ENCODE data around the gene TOR1B.

DNA sequence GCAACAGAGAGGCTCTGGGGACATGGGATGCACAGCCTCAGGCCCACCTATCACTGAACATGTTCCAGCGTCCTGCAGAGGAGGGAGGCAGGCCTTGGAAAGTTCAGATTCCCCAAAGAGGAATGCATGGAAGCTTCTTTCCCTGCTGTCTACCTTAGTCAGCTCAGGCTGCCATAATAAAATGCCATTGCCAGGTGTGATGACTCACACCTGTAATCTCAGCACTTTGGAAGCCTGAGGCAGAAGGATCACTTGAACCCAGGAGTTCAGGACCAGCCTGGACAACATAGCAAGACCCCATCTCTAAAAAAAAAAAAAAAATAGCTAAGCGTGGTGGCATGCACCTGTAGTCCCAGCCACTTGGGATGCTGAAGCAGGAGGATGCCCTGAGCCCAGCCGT is 24.5 kb upstream of the TOR1B start:
- TF ChIP-seq, protein P1, sequence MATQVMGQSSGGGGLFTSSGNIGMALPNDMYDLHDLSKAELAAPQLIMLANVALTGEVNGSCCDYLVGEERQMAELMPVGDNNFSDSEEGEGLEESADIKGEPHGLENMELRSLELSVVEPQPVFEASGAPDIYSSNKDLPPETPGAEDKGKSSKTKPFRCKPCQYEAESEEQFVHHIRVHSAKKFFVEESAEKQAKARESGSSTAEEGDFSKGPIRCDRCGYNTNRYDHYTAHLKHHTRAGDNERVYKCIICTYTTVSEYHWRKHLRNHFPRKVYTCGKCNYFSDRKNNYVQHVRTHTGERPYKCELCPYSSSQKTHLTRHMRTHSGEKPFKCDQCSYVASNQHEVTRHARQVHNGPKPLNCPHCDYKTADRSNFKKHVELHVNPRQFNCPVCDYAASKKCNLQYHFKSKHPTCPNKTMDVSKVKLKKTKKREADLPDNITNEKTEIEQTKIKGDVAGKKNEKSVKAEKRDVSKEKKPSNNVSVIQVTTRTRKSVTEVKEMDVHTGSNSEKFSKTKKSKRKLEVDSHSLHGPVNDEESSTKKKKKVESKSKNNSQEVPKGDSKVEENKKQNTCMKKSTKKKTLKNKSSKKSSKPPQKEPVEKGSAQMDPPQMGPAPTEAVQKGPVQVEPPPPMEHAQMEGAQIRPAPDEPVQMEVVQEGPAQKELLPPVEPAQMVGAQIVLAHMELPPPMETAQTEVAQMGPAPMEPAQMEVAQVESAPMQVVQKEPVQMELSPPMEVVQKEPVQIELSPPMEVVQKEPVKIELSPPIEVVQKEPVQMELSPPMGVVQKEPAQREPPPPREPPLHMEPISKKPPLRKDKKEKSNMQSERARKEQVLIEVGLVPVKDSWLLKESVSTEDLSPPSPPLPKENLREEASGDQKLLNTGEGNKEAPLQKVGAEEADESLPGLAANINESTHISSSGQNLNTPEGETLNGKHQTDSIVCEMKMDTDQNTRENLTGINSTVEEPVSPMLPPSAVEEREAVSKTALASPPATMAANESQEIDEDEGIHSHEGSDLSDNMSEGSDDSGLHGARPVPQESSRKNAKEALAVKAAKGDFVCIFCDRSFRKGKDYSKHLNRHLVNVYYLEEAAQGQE (IDR thresholded peaks at IDR 0.05): no peak
- TF ChIP-seq, protein P2, sequence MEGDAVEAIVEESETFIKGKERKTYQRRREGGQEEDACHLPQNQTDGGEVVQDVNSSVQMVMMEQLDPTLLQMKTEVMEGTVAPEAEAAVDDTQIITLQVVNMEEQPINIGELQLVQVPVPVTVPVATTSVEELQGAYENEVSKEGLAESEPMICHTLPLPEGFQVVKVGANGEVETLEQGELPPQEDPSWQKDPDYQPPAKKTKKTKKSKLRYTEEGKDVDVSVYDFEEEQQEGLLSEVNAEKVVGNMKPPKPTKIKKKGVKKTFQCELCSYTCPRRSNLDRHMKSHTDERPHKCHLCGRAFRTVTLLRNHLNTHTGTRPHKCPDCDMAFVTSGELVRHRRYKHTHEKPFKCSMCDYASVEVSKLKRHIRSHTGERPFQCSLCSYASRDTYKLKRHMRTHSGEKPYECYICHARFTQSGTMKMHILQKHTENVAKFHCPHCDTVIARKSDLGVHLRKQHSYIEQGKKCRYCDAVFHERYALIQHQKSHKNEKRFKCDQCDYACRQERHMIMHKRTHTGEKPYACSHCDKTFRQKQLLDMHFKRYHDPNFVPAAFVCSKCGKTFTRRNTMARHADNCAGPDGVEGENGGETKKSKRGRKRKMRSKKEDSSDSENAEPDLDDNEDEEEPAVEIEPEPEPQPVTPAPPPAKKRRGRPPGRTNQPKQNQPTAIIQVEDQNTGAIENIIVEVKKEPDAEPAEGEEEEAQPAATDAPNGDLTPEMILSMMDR (IDR thresholded peaks at IDR 0.05; ENCODE audit: low read depth, low read length, missing input control): no peak
- TF ChIP-seq, protein P3, sequence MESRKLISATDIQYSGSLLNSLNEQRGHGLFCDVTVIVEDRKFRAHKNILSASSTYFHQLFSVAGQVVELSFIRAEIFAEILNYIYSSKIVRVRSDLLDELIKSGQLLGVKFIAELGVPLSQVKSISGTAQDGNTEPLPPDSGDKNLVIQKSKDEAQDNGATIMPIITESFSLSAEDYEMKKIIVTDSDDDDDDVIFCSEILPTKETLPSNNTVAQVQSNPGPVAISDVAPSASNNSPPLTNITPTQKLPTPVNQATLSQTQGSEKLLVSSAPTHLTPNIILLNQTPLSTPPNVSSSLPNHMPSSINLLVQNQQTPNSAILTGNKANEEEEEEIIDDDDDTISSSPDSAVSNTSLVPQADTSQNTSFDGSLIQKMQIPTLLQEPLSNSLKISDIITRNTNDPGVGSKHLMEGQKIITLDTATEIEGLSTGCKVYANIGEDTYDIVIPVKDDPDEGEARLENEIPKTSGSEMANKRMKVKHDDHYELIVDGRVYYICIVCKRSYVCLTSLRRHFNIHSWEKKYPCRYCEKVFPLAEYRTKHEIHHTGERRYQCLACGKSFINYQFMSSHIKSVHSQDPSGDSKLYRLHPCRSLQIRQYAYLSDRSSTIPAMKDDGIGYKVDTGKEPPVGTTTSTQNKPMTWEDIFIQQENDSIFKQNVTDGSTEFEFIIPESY (IDR thresholded peaks at IDR 0.05): no peak
- TF ChIP-seq SP1 (IDR thresholded peaks at IDR 0.05) (no peak), JUND (IDR thresholded peaks at IDR 0.05) (no peak), RAD21 (IDR thresholded peaks at IDR 0.05) (no peak), RXRA (IDR thresholded peaks at IDR 0.05) (no peak), NR2F2 (IDR thresholded peaks at IDR 0.05) (no peak), GABPA (IDR thresholded peaks at IDR 0.05 in 1 of 2, conservative IDR thresholded peaks at IDR 0.05 in 1 of 2) (no peak)
- TF ChIP-seq, protein P4, sequence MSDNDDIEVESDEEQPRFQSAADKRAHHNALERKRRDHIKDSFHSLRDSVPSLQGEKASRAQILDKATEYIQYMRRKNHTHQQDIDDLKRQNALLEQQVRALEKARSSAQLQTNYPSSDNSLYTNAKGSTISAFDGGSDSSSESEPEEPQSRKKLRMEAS (IDR thresholded peaks at IDR 0.05): no peak

All from liver (tissue), 3 donors.